Trophoblast cell (in vitro differentiated cells and primary cell): Measurements from ENCODE around the gene MBP.

Experiments used
- DNase-seq, 2 donors: peaks; one replicate each; pipeline ENCODE4 v3.0.0-alpha.2; 2016
- H2AFZ ChIP-seq: 2 replicates; pipeline ENCODE4 v1.6.1; 2013; ENCODE audit warnings: low read length, moderate library complexity, mild to moderate bottlenecking; ENCODE audit not compliant: insufficient read depth, poor library complexity
- H2AK5ac ChIP-seq: 2 replicates; pipeline ENCODE4 v1.6.1; 2013; ENCODE audit warnings: mild to moderate bottlenecking, low read length
- H2BK120ac ChIP-seq: 2 replicates; pipeline ENCODE4 v1.6.1; 2013; ENCODE audit warnings: low read length, mild to moderate bottlenecking, moderate library complexity; ENCODE audit not compliant: insufficient read depth, poor library complexity
- H2BK12ac ChIP-seq: 2 replicates; pipeline ENCODE4 v1.6.1; 2013; ENCODE audit warnings: mild to moderate bottlenecking, low read length, moderate library complexity
- H2BK5ac ChIP-seq: 2 replicates; pipeline ENCODE4 v1.6.1; 2013; ENCODE audit warnings: low read length, low read depth, moderate library complexity, mild to moderate bottlenecking; ENCODE audit not compliant: poor library complexity
- H3K14ac ChIP-seq: 2 replicates; pipeline ENCODE4 v1.6.1; 2013; ENCODE audit warnings: mild to moderate bottlenecking, low read length
- H3K18ac ChIP-seq: 2 replicates; pipeline ENCODE4 v1.6.1; 2013; ENCODE audit warnings: mild to moderate bottlenecking, low read length
- H3K23ac ChIP-seq: 2 replicates; pipeline ENCODE4 v1.6.1; 2013; ENCODE audit warnings: low read length
- H3K27ac ChIP-seq: 2 replicates; pipeline ENCODE4 v1.5.1; 2013; ENCODE audit warnings: low read depth, mild to moderate bottlenecking, inconsistent platforms, low read length, moderate library complexity
- H3K27me3 ChIP-seq: 2 replicates; pipeline ENCODE4 v1.6.1; 2013; ENCODE audit warnings: inconsistent platforms, mild to moderate bottlenecking, low read length, moderate library complexity; ENCODE audit not compliant: insufficient read depth
- H3K36me3 ChIP-seq, 2 experiments: 1 replicate in 1 of 2; 2 replicates in 1 of 2; pipeline ENCODE4 v1.6.1; 2013; ENCODE audit warnings: low read length in 2 of 2, mild to moderate bottlenecking in 2 of 2, moderate library complexity in 1 of 2; ENCODE audit not compliant: insufficient read depth in 2 of 2, control insufficient read depth in 1 of 2
- H3K4ac ChIP-seq: 2 replicates; pipeline ENCODE4 v1.6.1; 2013; ENCODE audit warnings: low read depth, mild to moderate bottlenecking, low read length, moderate library complexity
- H3K4me1 ChIP-seq, 2 experiments: 1 replicate in 1 of 2; 2 replicates in 1 of 2; pipeline ENCODE4 v1.6.1; 2013; ENCODE audit warnings: low read length in 2 of 2, mild to moderate bottlenecking in 2 of 2, moderate library complexity in 1 of 2; ENCODE audit not compliant: insufficient read depth in 2 of 2, control insufficient read depth in 1 of 2
- H3K4me2 ChIP-seq: 2 replicates; pipeline ENCODE4 v1.6.1; 2013; ENCODE audit warnings: inconsistent platforms, mild to moderate bottlenecking, low read length, moderate library complexity
- H3K4me3 ChIP-seq: 2 replicates; pipeline ENCODE4 v1.5.1; 2013; ENCODE audit warnings: mild to moderate bottlenecking, low read depth, low read length, inconsistent platforms
- H3K79me1 ChIP-seq: one replicate; pipeline ENCODE4 v1.6.1; 2013; ENCODE audit warnings: low read length
- H3K79me2 ChIP-seq: 2 replicates; pipeline ENCODE4 v1.6.1; 2013; ENCODE audit warnings: low read length, mild to moderate bottlenecking; ENCODE audit not compliant: control insufficient read depth, insufficient read depth, poor library complexity
- H3K9ac ChIP-seq: 2 replicates; pipeline ENCODE4 v1.6.1; 2013; ENCODE audit warnings: mild to moderate bottlenecking, low read length
- H3K9me3 ChIP-seq: 2 replicates; pipeline ENCODE4 v1.6.1; 2013; ENCODE audit warnings: low read depth, mild to moderate bottlenecking, control low read depth, inconsistent platforms, low read length; ENCODE audit not compliant: insufficient read depth
- H4K12ac ChIP-seq: 2 replicates; pipeline ENCODE4 v1.6.1; 2013; ENCODE audit warnings: low read depth, mild to moderate bottlenecking, low read length, moderate library complexity
- H4K8ac ChIP-seq: 2 replicates; pipeline ENCODE4 v1.6.1; 2013; ENCODE audit warnings: low read depth, mild to moderate bottlenecking, low read length, moderate library complexity
- H4K91ac ChIP-seq: one replicate; pipeline ENCODE4 v1.6.1; 2013; ENCODE audit warnings: low read depth, mild to moderate bottlenecking, low read length, moderate library complexity
- WGBS: extraction: QIAGEN DNeasy Blood & Tissue Kit; methylation state at CpG from one replicate; pipeline ENCODE4 v1.1.7; 2013; ENCODE audit warnings: missing lambda C conversion rate; ENCODE audit not compliant: insufficient read length, insufficient coverage; ENCODE audit errors: extremely low coverage; 5-methylcytosine and 5-hydroxymethylcytosine counted together

MBP gene

GRCh38 chr18:77146249-77147080 lies 13.9 kb upstream of the MBP start:
- Histone ChIP-seq H3K14ac (no peak overlapping the region), H2AFZ (no peak overlapping the region), H3K4ac (no peak overlapping the region), H4K8ac (no peak overlapping the region), H2BK120ac (no peak overlapping the region), H3K36me3 (no peaks in the 10 kb centered on the region), H3K9me3 (peaks cover 16% of the 10 kb centered on the region), H3K79me2 (no peaks in the 10 kb centered on the region), H3K4me3 (no peak overlapping the region), H3K27ac (no peak overlapping the region), H3K4me2 (no peak overlapping the region), H2BK12ac (no peak overlapping the region), H2BK5ac (no peak overlapping the region), H2AK5ac (no peak overlapping the region), H3K4me1 (no peaks in the 10 kb centered on the region), H3K9ac (no peak overlapping the region), H3K18ac (no peak overlapping the region), H4K91ac (no peak overlapping the region), H3K23ac (no peak overlapping the region), H3K79me1 (no peaks in the 10 kb centered on the region), H4K12ac (no peak overlapping the region), H3K27me3 (no peaks in the 10 kb centered on the region)
- DNase-seq, result no peak
- no CpG with 5 or more reads among the region's 16 CpGs for WGBS

GRCh38 chr18:77145364-77145901 lies 12.8 kb upstream of the MBP start:
- Histone ChIP-seq H3K9ac (no peak overlapping the region), H2BK120ac (no peak overlapping the region), H3K4me1 (no peaks in the 10 kb centered on the region), H3K14ac (no peak overlapping the region), H3K4me3 (no peak overlapping the region), H2BK5ac (no peak overlapping the region), H3K18ac (no peak overlapping the region), H3K9me3 (peaks cover 16% of the 10 kb centered on the region), H3K27me3 (no peaks in the 10 kb centered on the region), H4K8ac (no peak overlapping the region), H3K79me2 (no peaks in the 10 kb centered on the region), H4K12ac (no peak overlapping the region), H3K4ac (no peak overlapping the region), H4K91ac (no peak overlapping the region), H3K79me1 (no peaks in the 10 kb centered on the region), H2AFZ (no peak overlapping the region), H2BK12ac (no peak overlapping the region), H3K23ac (no peak overlapping the region), H3K27ac (no peak overlapping the region), H3K36me3 (no peaks in the 10 kb centered on the region), H3K4me2 (no peak overlapping the region), H2AK5ac (no peak overlapping the region)
- no peak for DNase-seq
- WGBS, result no CpG with 5 or more reads among the region's 11 CpGs

- no peak for DNase-seq
- H3K18ac ChIP-seq, result no peak overlapping the region
- peaks cover 18% of the 10 kb centered on the region for H3K9me3 ChIP-seq
- H2AK5ac ChIP-seq, result no peak overlapping the region
- H2BK5ac ChIP-seq, result no peak overlapping the region
- H3K4me1 ChIP-seq, result no peaks in the 10 kb centered on the region
- no peak overlapping the region for H3K27ac ChIP-seq
- H3K14ac ChIP-seq, result no peak overlapping the region
- no peaks in the 10 kb centered on the region for H3K27me3 ChIP-seq
- H3K36me3 ChIP-seq, result no peaks in the 10 kb centered on the region
- no peak overlapping the region for H2BK12ac ChIP-seq
- no peak overlapping the region for H2BK120ac ChIP-seq
- H3K79me1 ChIP-seq, result no peaks in the 10 kb centered on the region
- H4K8ac ChIP-seq, result no peak overlapping the region
- no peak overlapping the region for H2AFZ ChIP-seq
- no peak overlapping the region for H3K4me3 ChIP-seq
- H3K9ac ChIP-seq, result no peak overlapping the region
- no CpG with 5 or more reads among the region's 6 CpGs for WGBS
- no peak overlapping the region for H3K4me2 ChIP-seq
- no peak overlapping the region for H4K12ac ChIP-seq
- no peak overlapping the region for H3K4ac ChIP-seq
- H4K91ac ChIP-seq, result no peak overlapping the region
- no peaks in the 10 kb centered on the region for H3K79me2 ChIP-seq
- no peak overlapping the region for H3K23ac ChIP-seq
These were observed 12.0 kb upstream of the MBP start for GRCh38 chr18:77144451-77145118.

GRCh38 chr18:77144046-77144445 lies 11.5 kb upstream of the MBP start:
- Histone ChIP-seq H3K27ac (no peak overlapping the region), H3K79me2 (no peaks in the 10 kb centered on the region), H3K23ac (no peak overlapping the region), H2AFZ (no peak overlapping the region), H3K14ac (no peak overlapping the region), H3K4me1 (no peaks in the 10 kb centered on the region), H3K27me3 (no peaks in the 10 kb centered on the region), H3K36me3 (no peaks in the 10 kb centered on the region), H2BK12ac (no peak overlapping the region), H3K4ac (no peak overlapping the region), H3K4me2 (no peak overlapping the region), H3K4me3 (no peak overlapping the region), H3K79me1 (no peaks in the 10 kb centered on the region), H4K12ac (no peak overlapping the region), H4K91ac (no peak overlapping the region), H2BK5ac (no peak overlapping the region), H3K9me3 (peaks cover 18% of the 10 kb centered on the region), H2BK120ac (no peak overlapping the region), H2AK5ac (no peak overlapping the region), H4K8ac (no peak overlapping the region), H3K18ac (no peak overlapping the region), H3K9ac (no peak overlapping the region)
- no peak for DNase-seq
- no CpG with 5 or more reads among the region's 2 CpGs for WGBS
